GM18502 (cell line): ENCODE results near the gene C5AR2.
"Not testable (repeated sequence)": the region's sequence is repeated elsewhere in the genome, so short reads cannot be mapped to it uniquely, and the experiment has no call there.

Experiments
- ATAC-seq: cut with Tn5 transposase; IDR thresholded peaks from one replicate; pipeline ENCODE4 v1.9.1; 2021; ENCODE audit warnings: mild to moderate bottlenecking; ENCODE audit not compliant: unreplicated experiment, poor library complexity

Gene C5AR2

DNA sequence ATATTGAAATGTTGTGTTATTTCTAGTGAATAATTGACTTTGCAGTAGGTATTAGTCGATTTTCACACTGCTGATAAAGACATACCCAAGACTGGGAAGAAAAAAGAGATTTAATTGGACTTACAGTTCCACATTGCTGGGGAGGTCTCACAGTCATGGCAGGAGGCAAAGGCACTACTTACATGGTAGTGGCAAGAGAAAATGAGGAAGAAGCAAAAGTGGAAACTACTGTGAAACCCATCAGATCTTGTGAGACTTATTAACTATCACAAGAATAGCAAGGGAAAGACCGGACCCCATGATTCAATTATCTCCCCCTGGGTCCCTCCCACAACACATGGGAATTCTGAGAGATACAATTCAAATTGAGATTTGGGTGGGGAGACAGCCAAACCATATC lies 9.9 kb upstream of the C5AR2 start:
- ATAC-seq = no peak

DNA sequence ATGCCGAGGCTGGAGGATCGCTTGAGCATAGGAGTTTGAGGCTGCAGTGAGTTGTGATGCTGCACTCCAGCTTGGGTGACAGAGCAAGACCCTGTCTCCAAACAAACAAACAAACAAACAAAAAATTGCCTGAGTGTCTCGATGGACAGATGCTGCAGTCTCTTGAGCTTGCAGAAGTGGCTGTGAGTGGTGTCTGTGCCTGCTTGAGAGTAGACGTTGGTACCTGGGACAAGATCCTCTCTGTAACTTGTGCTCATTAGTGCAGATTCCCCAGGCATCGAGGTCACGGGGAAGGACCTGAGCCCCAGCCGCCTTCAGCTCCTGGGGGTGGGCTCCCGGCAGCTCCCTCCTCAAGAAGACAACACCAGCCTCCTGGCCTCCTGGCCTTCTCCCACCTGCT lies 8.6 kb upstream of the C5AR2 start:
- ATAC-seq = no peak

DNA sequence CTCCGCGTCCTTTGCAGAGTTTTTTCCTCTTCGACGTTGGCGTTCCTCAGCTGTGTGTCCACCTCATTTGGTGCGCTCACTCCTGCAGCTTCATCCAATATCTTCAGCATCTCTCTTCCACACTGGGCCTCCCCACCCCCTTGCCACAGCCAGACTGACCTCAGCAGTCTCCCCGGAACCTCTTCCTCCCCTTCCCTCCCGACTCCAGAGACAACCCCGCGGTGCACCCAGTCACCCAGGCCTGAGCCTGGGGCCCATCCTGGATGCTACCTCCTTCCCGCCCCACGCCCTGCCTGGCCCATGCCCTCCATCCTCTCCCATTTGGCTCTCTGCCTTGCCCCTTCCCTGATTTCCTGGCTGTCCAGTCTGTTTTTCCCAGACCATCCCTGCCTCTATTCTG lies 8.1 kb upstream of the C5AR2 start:
- no peak for ATAC-seq

DNA sequence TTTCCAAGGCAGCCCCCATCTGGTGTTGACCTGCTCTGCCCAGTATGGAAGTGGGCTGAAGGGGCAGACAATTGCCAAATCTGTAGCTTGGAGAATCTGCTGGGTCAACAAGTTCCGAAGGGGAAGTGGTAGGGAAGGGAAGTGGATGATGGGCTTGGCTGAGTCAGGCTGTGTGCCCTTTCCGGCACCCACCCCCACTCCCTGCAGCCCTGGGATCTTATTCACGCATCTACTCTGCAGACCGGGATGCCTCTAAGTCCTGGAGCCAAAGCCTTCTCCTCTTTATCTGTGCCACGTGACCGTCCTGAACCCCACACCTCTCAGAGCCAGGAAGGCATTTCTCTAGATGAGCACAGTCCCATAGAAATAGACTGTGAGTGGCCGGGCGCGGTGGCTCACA lies 7.5 kb upstream of the C5AR2 start:
- no peak for ATAC-seq

DNA sequence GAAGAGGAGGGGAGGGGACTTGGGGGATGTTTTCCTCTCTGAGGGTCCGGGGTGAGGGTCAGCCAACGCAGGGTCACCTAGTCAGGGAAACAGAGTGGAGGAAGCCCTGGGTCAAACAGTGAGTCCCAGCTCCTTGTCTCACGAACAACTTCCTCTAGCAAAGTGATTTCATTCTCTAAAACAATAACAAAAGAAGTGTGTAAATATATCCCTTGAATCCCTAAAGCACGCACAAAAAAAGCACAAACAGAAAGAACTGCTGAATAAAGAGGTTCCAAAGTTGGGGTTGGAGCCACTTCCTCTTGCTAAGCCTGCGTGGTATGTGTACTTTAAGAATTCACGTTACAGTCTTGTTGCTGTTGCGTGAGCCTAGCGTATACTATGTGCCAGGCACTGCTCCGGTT lies 1.5 kb upstream of the C5AR2 start:
- ATAC-seq = no peak

DNA sequence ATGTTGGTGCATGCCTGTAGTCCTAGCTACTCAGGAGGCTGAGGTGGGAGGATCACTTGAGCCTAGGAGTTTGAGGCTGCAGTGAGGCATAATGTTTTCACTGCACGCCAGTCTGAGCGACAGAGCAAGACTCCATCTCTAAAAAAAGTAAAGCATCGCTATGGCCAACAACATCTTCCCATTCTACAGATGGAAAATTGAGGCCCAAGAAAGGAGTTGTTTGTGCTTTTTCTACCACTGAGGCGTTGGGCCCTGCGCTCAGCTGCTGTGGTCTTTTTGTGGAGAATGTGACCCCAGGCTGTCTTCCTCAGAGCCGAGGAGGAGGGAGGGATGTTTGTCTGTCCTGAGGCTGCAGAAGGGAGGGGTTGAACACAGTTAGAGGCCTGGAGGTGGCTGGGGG lies 485 bp upstream of the C5AR2 start:
- ATAC-seq = no peak

DNA sequence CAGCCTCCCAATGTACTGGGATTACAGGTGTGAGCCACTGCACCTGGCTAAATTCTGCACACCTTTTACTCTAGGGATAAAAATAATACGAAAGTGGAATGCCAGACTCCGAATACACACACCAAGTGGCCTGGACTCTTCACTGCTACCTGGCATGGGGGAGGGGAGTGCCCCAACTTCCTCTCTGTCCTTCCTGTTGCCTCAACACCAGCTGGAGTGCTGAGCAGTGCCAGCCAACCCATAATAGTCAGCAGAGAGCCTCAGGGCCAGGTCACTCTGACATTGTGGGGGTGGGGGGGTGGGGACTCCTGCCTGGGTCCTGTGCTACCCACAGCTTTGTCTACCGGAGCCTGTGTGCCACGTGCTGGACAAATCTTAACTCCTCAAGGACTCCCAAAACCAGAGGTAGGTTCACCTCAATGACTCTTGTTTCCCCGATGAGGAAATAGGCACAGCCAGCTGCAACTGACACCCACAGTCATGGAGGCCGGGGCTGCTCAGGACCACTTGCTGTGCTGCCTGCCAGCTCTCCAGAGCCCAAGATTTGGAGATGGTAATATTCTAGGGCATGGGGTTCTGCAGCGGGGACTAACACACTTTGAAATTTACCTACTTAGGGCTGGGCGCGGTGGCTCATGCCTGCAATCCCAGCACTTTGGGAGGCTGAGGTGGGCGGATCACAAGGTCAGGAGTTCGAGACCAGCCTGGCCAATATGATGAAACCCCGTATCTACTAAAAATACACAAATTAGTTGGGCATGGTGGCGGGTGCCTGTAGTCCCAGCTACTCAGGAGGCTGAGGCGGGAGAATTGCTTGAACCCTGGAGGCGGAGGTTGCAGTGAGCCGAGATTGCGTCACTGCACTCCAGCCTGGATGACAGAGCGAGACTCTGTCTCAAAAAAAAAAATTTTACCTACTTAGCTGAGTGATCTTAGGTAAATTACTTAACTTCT lies 5.1 kb downstream of the C5AR2 start:
- not testable (repeated sequence) for ATAC-seq

DNA sequence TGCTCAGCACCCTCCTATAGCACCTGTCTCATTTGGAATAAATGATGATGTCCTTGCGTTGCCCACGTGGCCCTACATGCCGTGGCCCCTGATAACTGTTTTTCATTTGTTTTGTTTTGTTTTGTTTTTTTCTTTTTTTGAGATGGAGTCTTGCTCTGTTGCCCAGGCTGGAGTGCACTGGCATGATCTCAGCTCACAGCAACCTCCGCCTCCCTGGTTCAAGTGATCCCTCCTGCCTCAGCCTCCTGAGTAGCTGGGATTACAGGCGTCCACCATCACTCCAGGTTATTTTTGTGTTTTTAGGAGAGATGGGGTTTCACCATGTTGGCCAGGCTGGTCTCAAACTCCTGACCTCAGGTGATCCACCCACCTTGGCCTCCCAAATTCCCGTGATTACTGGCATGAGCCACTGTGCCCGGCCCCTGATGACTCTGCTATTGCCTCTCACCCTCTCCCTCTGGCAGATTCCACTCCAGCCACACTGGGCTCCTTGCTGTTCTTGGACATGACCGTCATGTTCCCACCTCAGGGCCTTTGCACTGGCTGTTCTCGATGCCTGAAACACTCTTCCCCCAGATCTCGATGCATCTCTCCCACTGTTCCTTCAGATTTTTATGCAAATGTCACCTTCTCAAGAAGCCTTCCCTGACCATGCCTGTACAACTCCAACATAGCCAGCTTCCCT lies 7.4 kb downstream of the C5AR2 start:
- ATAC-seq = no peak

DNA sequence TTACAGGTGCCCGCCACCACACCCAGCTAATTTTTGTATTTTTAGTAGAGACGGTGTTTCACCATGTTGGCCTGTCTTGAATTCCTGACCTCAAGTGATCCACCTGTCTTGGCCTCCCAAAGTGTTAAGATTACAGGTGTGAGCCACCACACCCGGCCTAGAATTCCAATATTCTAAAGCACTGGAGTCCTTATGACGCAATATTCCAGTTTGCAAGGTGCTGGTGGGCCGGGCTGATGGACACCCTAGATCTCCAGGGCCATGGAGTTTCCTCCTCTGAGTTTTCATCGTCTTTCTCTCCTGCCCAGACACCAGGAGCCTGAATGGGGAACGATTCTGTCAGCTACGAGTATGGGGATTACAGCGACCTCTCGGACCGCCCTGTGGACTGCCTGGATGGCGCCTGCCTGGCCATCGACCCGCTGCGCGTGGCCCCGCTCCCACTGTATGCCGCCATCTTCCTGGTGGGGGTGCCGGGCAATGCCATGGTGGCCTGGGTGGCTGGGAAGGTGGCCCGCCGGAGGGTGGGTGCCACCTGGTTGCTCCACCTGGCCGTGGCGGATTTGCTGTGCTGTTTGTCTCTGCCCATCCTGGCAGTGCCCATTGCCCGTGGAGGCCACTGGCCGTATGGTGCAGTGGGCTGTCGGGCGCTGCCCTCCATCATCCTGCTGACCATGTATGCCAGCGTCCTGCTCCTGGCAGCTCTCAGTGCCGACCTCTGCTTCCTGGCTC lies 8.7 kb downstream of the C5AR2 start:
- no peak for ATAC-seq

DNA sequence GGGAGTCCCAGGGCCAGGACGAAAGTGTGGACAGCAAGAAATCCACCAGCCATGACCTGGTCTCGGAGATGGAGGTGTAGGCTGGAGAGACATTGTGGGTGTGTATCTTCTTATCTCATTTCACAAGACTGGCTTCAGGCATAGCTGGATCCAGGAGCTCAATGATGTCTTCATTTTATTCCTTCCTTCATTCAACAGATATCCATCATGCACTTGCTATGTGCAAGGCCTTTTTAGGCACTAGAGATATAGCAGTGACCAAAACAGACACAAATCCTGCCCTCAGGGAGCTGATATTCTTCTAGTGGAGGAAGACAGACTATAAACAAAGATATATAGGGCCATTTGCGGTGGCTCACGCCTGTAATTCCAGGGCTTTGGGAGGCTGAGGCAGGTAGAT lies 9.8 kb downstream of the C5AR2 start:
- ATAC-seq = no peak

DNA sequence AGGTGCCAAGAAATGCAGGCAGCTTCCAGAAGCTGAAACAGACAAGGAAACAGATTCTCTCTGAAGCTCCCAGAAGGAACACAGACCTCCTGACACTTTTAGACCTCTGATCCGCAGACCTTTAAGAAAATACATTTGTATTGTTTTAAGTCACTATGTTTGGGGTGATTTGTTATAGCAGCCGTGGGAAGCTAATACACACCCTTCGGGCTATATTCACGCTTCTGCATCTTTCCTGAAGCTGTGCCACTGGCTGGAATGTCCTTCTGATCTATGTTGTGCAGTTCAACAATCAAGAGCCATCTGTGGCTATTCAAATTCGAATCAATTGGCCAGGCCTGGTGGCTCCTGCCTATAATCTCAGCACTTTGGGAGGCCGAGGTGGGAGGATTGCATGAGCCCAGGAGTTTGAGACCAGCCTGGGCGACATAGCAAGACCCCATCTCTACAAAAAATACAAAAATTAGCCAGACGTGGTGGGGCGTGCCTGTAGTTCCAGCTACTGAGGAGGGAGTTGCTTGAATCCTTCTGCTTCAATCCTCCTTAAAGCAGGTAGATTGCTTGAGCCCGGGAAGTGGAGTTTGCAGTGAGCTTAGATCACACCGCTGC lies 11.3 kb downstream of the C5AR2 start:
- ATAC-seq = no peak

DNA sequence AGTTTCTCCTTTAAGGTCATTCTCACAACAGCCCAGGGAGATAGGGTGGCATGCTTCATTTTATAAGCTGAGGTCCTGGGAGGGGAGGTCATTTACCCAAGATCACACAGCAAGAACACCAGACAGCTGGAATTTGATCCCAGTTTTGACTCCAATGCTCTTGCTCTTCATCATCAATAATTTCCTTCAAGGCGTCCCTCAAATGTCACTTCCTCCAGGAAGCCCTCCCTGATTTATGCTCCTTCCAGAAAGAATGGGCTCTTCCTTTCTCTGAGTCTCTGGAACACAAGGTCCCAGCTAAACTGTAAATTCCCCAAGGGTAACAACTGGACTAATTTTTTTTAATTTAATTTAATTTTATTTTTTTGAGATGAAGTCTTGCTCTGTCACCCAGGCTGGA lies 12.4 kb downstream of the C5AR2 start:
- no peak for ATAC-seq

DNA sequence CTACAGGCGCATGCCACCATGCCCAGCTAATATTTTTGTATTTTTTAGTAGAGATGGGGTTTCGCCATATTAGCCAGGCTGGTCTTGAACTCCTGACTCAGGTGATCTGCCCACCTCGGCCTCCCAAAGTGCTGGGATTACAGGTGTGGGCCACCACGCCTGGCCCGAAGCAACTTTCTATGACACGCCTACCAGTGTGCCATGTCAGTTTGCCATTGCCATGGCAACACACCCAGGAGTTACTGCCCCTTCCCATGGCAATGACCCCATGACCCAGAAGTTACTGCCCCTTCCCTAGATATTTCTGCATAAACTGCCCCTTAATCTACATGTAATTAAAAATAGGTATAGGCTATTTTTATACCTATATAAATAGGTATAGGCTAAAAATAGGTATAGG lies 14.0 kb downstream of the C5AR2 start:
- ATAC-seq = not testable (repeated sequence)

DNA sequence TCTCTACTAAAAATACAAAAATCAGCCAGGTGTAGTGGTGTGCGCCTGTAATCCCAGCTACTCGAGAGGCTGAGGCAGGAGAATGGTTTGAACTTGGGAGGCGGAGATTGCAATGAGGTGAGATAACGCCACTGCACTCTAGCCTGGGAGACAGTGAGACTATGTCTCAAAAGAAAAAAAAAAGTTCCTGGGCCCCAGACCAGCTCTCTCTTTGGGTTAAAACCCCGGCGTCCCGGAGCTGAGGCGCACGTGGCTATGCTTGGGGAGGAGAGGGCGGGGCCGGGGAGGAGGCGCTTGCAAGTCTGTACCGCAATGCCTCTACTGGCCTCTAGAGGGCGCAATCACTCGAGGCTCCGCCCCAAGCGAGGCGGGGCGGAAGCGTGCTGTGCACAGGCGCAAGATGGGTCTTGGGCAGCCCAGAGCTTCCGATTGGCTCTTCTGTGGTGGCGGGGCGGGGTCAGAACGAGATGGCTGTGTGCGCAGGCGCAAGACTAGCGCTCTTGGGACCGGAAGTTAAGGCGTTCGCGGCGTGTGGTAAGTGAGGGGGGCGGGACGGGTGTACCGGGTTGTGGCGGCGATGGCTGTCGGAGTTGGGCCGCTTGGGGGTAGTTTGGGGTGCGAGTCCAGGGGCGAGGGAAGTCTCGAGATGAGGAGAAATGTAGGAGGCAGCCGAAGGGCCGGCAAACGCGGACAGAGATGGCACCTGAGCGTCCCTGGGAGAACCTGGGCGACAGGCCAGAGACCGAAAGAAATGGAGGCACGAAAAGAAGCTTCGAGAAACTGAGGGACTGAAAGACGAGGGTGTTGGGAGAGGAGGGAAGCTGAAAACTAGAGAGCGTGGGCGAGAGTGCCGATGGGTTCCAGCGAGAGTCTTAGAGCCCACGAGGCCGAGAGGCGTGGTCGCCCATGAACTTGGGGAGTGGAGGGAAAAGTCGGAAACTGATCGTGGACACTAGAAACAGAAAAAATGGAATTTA lies 17.1 kb downstream of the C5AR2 start, which contains the start of gene DHX34:
TSS of gene DHX34 (plus strand) at position 497 of the 977 bp plus-strand sequence. CDS start 3,716 bp downstream, outside the sequence.
- peak; percentile 94 for ATAC-seq

DNA sequence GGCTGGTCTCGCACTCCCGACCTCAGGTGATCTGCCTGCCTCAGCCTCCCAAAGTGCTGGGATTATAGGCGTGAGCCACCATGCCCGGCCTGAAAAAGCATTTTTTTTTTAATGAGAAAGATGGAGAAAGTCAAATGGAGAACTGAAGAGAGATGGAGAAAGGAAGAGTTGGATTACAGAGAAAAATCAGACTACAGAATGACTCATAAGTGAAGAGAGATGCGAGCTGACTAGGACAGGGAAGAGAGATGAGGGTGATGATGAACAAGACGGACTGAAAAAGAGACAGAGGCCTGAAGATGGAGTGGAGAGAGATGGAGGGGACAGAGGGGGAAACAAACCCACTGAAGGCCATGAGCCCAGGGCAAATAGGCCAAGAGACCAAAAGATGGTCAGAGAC lies 18.7 kb downstream of the C5AR2 start:
- no peak for ATAC-seq

DNA sequence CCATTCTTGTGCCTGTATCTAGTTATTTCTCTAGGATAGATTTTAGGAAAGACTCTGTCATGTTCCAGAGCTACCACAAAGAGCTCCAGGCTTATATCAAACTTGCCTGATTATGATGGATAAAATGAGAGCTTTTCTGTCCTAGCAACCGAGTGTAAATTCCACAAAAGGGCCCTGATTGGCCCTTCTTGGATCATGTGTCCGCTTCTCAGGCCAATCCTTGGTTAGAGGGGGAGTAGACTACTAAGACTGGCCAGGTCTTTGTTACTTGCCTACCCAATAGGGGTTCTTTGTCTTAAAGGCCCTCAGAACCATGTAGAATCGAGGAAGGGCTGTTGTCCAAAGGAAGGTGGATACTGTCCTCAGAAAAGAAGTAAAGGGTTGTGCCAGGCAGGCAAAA lies 19.6 kb downstream of the C5AR2 start:
- ATAC-seq = no peak

DNA sequence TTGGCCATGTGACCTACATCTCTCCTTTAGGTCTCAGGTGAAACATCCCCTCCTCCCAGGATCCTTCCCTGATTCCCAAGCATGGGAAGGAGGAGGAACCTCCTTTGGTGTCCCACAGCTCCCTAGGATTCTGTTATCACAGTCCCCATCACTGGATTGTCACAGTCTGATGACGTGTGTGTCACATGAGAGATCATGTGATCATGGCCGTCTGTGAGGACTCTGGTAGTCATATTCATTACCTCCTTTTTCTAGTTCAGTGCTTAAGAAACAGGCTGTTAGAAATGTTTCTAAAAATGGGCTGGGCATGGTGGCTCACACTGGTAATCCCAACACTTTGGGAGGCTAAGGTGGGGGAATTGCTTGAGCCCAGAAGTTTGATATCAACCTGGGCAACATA lies 20.1 kb downstream of the C5AR2 start:
- no peak for ATAC-seq

DNA sequence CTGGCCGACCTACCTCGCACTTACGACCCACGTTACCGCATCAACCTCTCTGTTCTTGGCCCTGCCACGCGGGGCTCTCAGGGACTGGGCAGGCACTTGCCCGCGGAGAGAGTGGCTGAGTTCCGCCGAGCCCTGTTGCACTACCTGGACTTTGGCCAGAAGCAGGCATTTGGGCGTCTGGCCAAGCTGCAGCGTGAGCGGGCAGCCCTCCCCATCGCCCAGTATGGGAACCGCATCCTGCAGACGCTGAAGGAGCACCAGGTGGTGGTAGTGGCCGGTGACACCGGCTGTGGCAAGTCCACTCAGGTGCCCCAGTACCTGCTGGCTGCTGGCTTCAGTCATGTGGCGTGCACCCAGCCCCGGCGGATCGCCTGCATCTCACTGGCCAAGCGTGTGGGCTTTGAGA lies 21.3 kb downstream of the C5AR2 start:
- ATAC-seq = no peak

DNA sequence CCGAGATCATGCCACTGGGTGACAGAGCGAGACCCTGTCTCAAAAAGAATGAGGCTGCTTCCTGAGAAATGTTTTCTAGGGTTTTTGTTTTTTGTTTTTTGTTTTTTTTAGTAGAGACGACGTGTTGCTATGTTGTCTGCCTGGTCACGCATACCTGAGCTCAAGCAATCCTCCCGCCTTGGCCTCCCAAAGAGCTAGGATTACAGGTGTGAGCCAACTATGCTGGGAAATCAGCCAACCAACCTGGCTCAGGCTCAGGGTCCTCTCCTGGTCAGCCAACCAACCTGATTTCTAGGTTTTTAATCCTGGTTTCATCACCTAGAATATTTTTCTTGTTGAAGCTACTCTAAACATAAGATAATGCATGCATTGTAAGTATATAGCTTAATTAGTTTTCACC lies 24.9 kb downstream of the C5AR2 start:
- ATAC-seq = no peak
